Measurements from ENCODE around the gene NOC3L. TPM values are rescaled to one million over a fixed set of nuclear protein-coding genes. Genes with fewer than 3 reads are reported as not detected.
A peak's percentile ranks its signal among the peaks of the same experiment; 100 is the strongest.

NOC3L gene
- total RNA-seq, 4 donors from 2014 or later: 20.6 to 27.4 (median 25.9) TPM

GRCh38 chr10:94320285-94320914 lies 42.3 kb downstream of the NOC3L start:
- DNase-seq (ENCODE audit: low spot score in 2 of 2): peak; percentile 61 to 86
- Histone ChIP-seq H3K36me3 (peaks cover 2 to 43% (median 5%) of the 10 kb centered on the region in 3 donors), H3K4me3 (no peak overlapping the region), H3K27ac (no peak overlapping the region), H3K4me1 (peaks cover 0 to 13% (median 0%) of the 10 kb centered on the region in 4 donors), H3K27me3 (no peaks in the 10 kb centered on the region), H3K9me3 (no peaks in the 10 kb centered on the region)
- no peak for TF ChIP-seq EP300 (IDR thresholded peaks at IDR 0.05)
- peak; percentile 77 to 82 (median 78) for TF ChIP-seq CTCF (IDR thresholded peaks at IDR 0.05)
- 9 to 19% methylated on average over 2 of the region's 2 CpGs for WGBS, 2 donors

GRCh38 chr10:94316560-94316959 lies 46.2 kb downstream of the NOC3L start:
- DNase-seq (ENCODE audit: low spot score in 2 of 2): no peak
- Histone ChIP-seq H3K4me3 (no peak overlapping the region), H3K36me3 (peaks cover 0 to 28% (median 0%) of the 10 kb centered on the region in 3 donors), H3K9me3 (no peaks in the 10 kb centered on the region), H3K27me3 (no peaks in the 10 kb centered on the region), H3K4me1 (peaks cover 0 to 16% (median 0%) of the 10 kb centered on the region in 4 donors), H3K27ac (peak overlapping the region in 2 of 4 donors; percentile 67 to 71)
- no peak for TF ChIP-seq POLR2A (IDR thresholded peaks at IDR 0.05)
- no peak for TF ChIP-seq CTCF (IDR thresholded peaks at IDR 0.05)
- no peak for TF ChIP-seq EP300 (IDR thresholded peaks at IDR 0.05)
- WGBS, 2 donors: 27 to 41% methylated on average over 1 of the region's 1 CpG

- Histone ChIP-seq H3K4me1 (peaks cover 0 to 16% (median 0%) of the 10 kb centered on the region in 4 donors), H3K9me3 (no peaks in the 10 kb centered on the region), H3K27ac (peak overlapping the region in 2 of 4 donors; percentile 67 to 71), H3K27me3 (no peaks in the 10 kb centered on the region), H3K36me3 (peaks cover 0 to 26% (median 0%) of the 10 kb centered on the region in 3 donors), H3K4me3 (no peak overlapping the region)
- DNase-seq (ENCODE audit: low spot score in 2 of 2): no peak
- no peak for TF ChIP-seq POLR2A (IDR thresholded peaks at IDR 0.05)
- TF ChIP-seq CTCF (IDR thresholded peaks at IDR 0.05): no peak
- TF ChIP-seq EP300 (IDR thresholded peaks at IDR 0.05): no peak
- WGBS, 2 donors: 17 to 26% methylated on average over 3 of the region's 3 CpGs
Measured at GRCh38 chr10:94315975-94316464, 46.7 kb downstream of the NOC3L start.

GRCh38 chr10:94315024-94315451 lies 47.7 kb downstream of the NOC3L start:
- no peak for DNase-seq (ENCODE audit: low spot score in 2 of 2)
- Histone ChIP-seq H3K4me3 (no peak overlapping the region), H3K27me3 (no peaks in the 10 kb centered on the region), H3K36me3 (peaks cover 0 to 34% (median 0%) of the 10 kb centered on the region in 3 donors), H3K27ac (peak overlapping the region in 1 of 4 donors; percentile 23), H3K4me1 (peaks cover 0 to 16% (median 0%) of the 10 kb centered on the region in 4 donors), H3K9me3 (no peaks in the 10 kb centered on the region)
- WGBS, 2 donors: 57 to 58% methylated on average over 3 of the region's 3 CpGs
- TF ChIP-seq EP300 (IDR thresholded peaks at IDR 0.05) (no peak), CTCF (IDR thresholded peaks at IDR 0.05) (no peak), POLR2A (IDR thresholded peaks at IDR 0.05) (no peak)

GRCh38 chr10:94310369-94310768 lies 52.4 kb downstream of the NOC3L start:
- peaks cover 0 to 70% (median 0%) of the 10 kb centered on the region in 3 donors for H3K36me3 ChIP-seq
- 93 to 95% methylated on average over 6 of the region's 6 CpGs for WGBS, 2 donors
- no peak for TF ChIP-seq CTCF (IDR thresholded peaks at IDR 0.05)
- no peak for TF ChIP-seq EP300 (IDR thresholded peaks at IDR 0.05)

More at GRCh38 chr10:94310369-94310768, 52.4 kb downstream of the NOC3L start:
- H3K9me3 ChIP-seq: no peaks in the 10 kb centered on the region
- no peaks in the 10 kb centered on the region for H3K27me3 ChIP-seq
- H3K4me3 ChIP-seq: no peak overlapping the region
- H3K27ac ChIP-seq: no peak overlapping the region
- peaks cover 0 to 3% (median 0%) of the 10 kb centered on the region in 4 donors for H3K4me1 ChIP-seq
- DNase-seq (ENCODE audit: low spot score in 2 of 2): no peak
